Measurements from ENCODE around the gene ACRBP.

ACRBP gene

GRCh38 chr12:6644257-6644596 lies 3.0 kb downstream of the ACRBP start:
- TF ChIP-seq FOXA1 (IDR thresholded peaks at IDR 0.05) (no peak), FOXK2 (IDR thresholded peaks at IDR 0.05) (no peak), NFRKB (IDR thresholded peaks at IDR 0.05) (no peak), LEF1 (IDR thresholded peaks at IDR 0.05; ENCODE audit: borderline replicate concordance) (no peak), CTBP1 (IDR thresholded peaks at IDR 0.05; ENCODE audit: borderline replicate concordance) (no peak), HDGF (IDR thresholded peaks at IDR 0.05; ENCODE audit: borderline replicate concordance) (no peak), BHLHE40 (IDR thresholded peaks at IDR 0.05; ENCODE audit: borderline replicate concordance) (no peak), PKNOX1 (IDR thresholded peaks at IDR 0.05) (no peak), ZNF384 (IDR thresholded peaks at IDR 0.05) (no peak), TARDBP (IDR thresholded peaks at IDR 0.05) (no peak)
- CTCF ChIA-PET, result interaction anchor here (1.1 to 1.5 kb wide), 4 partner anchors 26 to 80 kb away, joined by 3 to 6 read pairs (median 4); no protein-coding TSS in a partner anchor
- DNase-seq (ENCODE audit: extremely low spot score), result no peak
- POLR2A ChIA-PET, result interaction anchor here (1.1 to 1.6 kb wide), 3 partner anchors 13 to 45 kb away, joined by 3 to 8 read pairs (median 4); partner anchors contain the start of gene ZNF384

- no peak for DNase-seq (ENCODE audit: extremely low spot score)
- CTCF ChIA-PET, result interaction anchor here (1.5 kb wide), 1 partner anchor 25 kb away, joined by 5 read pairs; no protein-coding TSS in a partner anchor
- POLR2A ChIA-PET, result interaction anchor here (1.1 to 1.7 kb wide), 5 partner anchors 13 to 76 kb away, joined by 3 to 8 read pairs (median 4); partner anchors contain the start of genes NOP2 and ZNF384
- TF ChIP-seq PKNOX1 (IDR thresholded peaks at IDR 0.05) (no peak), SP1 (IDR thresholded peaks at IDR 0.05) (no peak), FOXM1 (IDR thresholded peaks at IDR 0.05; ENCODE audit: borderline replicate concordance) (no peak), BHLHE40 (IDR thresholded peaks at IDR 0.05; ENCODE audit: borderline replicate concordance) (no peak), NFRKB (IDR thresholded peaks at IDR 0.05) (no peak), FOXA1 (IDR thresholded peaks at IDR 0.05) (no peak), SUZ12 (IDR thresholded peaks at IDR 0.05) (no peak), ZNF384 (IDR thresholded peaks at IDR 0.05) (no peak), HDGF (IDR thresholded peaks at IDR 0.05; ENCODE audit: borderline replicate concordance) (no peak), L3MBTL2 (conservative IDR thresholded peaks at IDR 0.05) (no peak), TARDBP (IDR thresholded peaks at IDR 0.05) (no peak), CTBP1 (IDR thresholded peaks at IDR 0.05; ENCODE audit: borderline replicate concordance) (no peak), ARNT (IDR thresholded peaks at IDR 0.05) (no peak), FOXK2 (IDR thresholded peaks at IDR 0.05) (no peak), ELF4 (IDR thresholded peaks at IDR 0.05) (no peak), LEF1 (IDR thresholded peaks at IDR 0.05; ENCODE audit: borderline replicate concordance) (no peak)
Measured at GRCh38 chr12:6643569-6644256, 3.5 kb downstream of the ACRBP start.

- CTCF ChIA-PET, result no interaction called here
- POLR2A ChIA-PET, result interaction anchor here (0.8 kb wide), 1 partner anchor 13 kb away, joined by 4 read pairs; no protein-coding TSS in a partner anchor
- TF ChIP-seq FOXK2 (IDR thresholded peaks at IDR 0.05) (no peak), PKNOX1 (IDR thresholded peaks at IDR 0.05) (no peak), TARDBP (IDR thresholded peaks at IDR 0.05) (no peak), NFRKB (IDR thresholded peaks at IDR 0.05) (no peak), BHLHE40 (IDR thresholded peaks at IDR 0.05; ENCODE audit: borderline replicate concordance) (no peak), CTBP1 (IDR thresholded peaks at IDR 0.05; ENCODE audit: borderline replicate concordance) (no peak), SUZ12 (IDR thresholded peaks at IDR 0.05) (no peak), LEF1 (IDR thresholded peaks at IDR 0.05; ENCODE audit: borderline replicate concordance) (no peak)
- no peak for DNase-seq (ENCODE audit: extremely low spot score)
Measured at GRCh38 chr12:6641131-6641530, 6.1 kb downstream of the ACRBP start.

GRCh38 chr12:6640497-6640896 lies 6.7 kb downstream of the ACRBP start:
- CTCF ChIA-PET, result no interaction called here
- DNase-seq (ENCODE audit: extremely low spot score), result no peak
- TF ChIP-seq SUZ12 (IDR thresholded peaks at IDR 0.05) (no peak), SP1 (IDR thresholded peaks at IDR 0.05) (no peak), FOXK2 (IDR thresholded peaks at IDR 0.05) (no peak), LEF1 (IDR thresholded peaks at IDR 0.05; ENCODE audit: borderline replicate concordance) (no peak), ARNT (IDR thresholded peaks at IDR 0.05) (no peak), FOXA1 (IDR thresholded peaks at IDR 0.05) (no peak), FOXM1 (IDR thresholded peaks at IDR 0.05; ENCODE audit: borderline replicate concordance) (no peak), PKNOX1 (IDR thresholded peaks at IDR 0.05) (no peak), L3MBTL2 (conservative IDR thresholded peaks at IDR 0.05) (no peak)
- POLR2A ChIA-PET, result interaction anchor here (1.9 kb wide), 1 partner anchor 49 kb away, joined by 6 read pairs; the partner anchor contains the start of gene ZNF384

- DNase-seq (ENCODE audit: extremely low spot score), result no peak
- CTCF ChIA-PET, result interaction anchor here (1.0 kb wide), 1 partner anchor 21 kb away, joined by 3 read pairs; no protein-coding TSS in a partner anchor
- TF ChIP-seq PKNOX1 (IDR thresholded peaks at IDR 0.05) (no peak), FOXA1 (IDR thresholded peaks at IDR 0.05) (no peak), TARDBP (IDR thresholded peaks at IDR 0.05) (no peak), SUZ12 (IDR thresholded peaks at IDR 0.05) (no peak), FOXK2 (IDR thresholded peaks at IDR 0.05) (no peak), ZNF384 (IDR thresholded peaks at IDR 0.05) (no peak), LEF1 (IDR thresholded peaks at IDR 0.05; ENCODE audit: borderline replicate concordance) (no peak), FOXM1 (IDR thresholded peaks at IDR 0.05; ENCODE audit: borderline replicate concordance) (no peak), CTBP1 (IDR thresholded peaks at IDR 0.05; ENCODE audit: borderline replicate concordance) (no peak), BHLHE40 (IDR thresholded peaks at IDR 0.05; ENCODE audit: borderline replicate concordance) (no peak), ARNT (IDR thresholded peaks at IDR 0.05) (no peak), SP1 (IDR thresholded peaks at IDR 0.05) (no peak), L3MBTL2 (conservative IDR thresholded peaks at IDR 0.05) (no peak)
- POLR2A ChIA-PET, result interaction anchor here (0.8 to 1.9 kb wide), 2 partner anchors 45 to 50 kb away, joined by 3 to 6 read pairs; partner anchors contain the start of gene ZNF384
Measured at GRCh38 chr12:6639151-6639801, 8.0 kb downstream of the ACRBP start.

Data from HEK293T (cell line).